Immature natural killer cell (primary cell): ENCODE results near the gene RUFY3. TPM values are rescaled to one million over a fixed set of nuclear protein-coding genes. Genes with fewer than 3 reads are reported as not detected.
A peak's percentile ranks its signal among the peaks of the same experiment; 100 is the strongest.
"Not testable (repeated sequence)": the region's sequence is repeated elsewhere in the genome, so short reads cannot be mapped to it uniquely, and the experiment has no call there.

Experiments
- DNase-seq, 3 donors: peaks; one replicate each; pipeline ENCODE4 v3.0.0; 2022; ENCODE audit warnings: mixed read lengths in 1 of 3
- H3K27ac Mint-ChIP-seq, 6 donors: one replicate each; pipeline ENCODE4 v1.8.0; 2020; ENCODE audit warnings: mixed read lengths in 6 of 6, mild to moderate bottlenecking in 5 of 6, inconsistent platforms in 4 of 6, moderate library complexity in 3 of 6
- H3K27me3 Mint-ChIP-seq, 3 donors: one replicate each; pipeline ENCODE4 v1.8.0; 2020 to 2021; ENCODE audit warnings: low read depth in 3 of 3, mild to moderate bottlenecking in 3 of 3, mixed read lengths in 3 of 3, moderate library complexity in 3 of 3, inconsistent platforms in 1 of 3
- H3K36me3 Mint-ChIP-seq, 3 donors: one replicate each; pipeline ENCODE4 v1.8.0; 2020; ENCODE audit warnings: mixed read lengths in 3 of 3, inconsistent platforms in 2 of 3, mild to moderate bottlenecking in 2 of 3
- H3K4me1 Mint-ChIP-seq, 2 donors: one replicate each; pipeline ENCODE4 v1.8.0; 2020; ENCODE audit warnings: inconsistent platforms in 2 of 2, mild to moderate bottlenecking in 2 of 2, mixed read lengths in 2 of 2, moderate library complexity in 1 of 2
- H3K4me3 Mint-ChIP-seq, 5 donors: one replicate each; pipeline ENCODE4 v1.8.0; 2020; ENCODE audit warnings: mild to moderate bottlenecking in 5 of 5, mixed read lengths in 5 of 5, inconsistent platforms in 3 of 5, moderate library complexity in 3 of 5
- H3K9me3 Mint-ChIP-seq, 6 donors: one replicate each; pipeline ENCODE4 v1.8.0; 2020; ENCODE audit warnings: mild to moderate bottlenecking in 6 of 6, mixed read lengths in 6 of 6, inconsistent platforms in 4 of 6, moderate library complexity in 3 of 6
- polyA plus RNA-seq, 3 donors: library from polyadenylated mRNA; unstranded; fragments of 300-500 nt; fragmentation: Illumina TruSeq; gene quantifications; one replicate each; pipeline ENCODE4 v1.2.3, GENCODE V29; 2021

Gene RUFY3
- polyA plus RNA-seq, 3 donors from 2014 or later = 5.1 to 14.5 (median 8.6) TPM

GRCh38 chr4:70734971-70735370 is 13.2 kb downstream of the RUFY3 start:
- peak overlapping the region; percentile 70 to 85 (median 77) for H3K4me3 Mint-ChIP-seq

DNA sequence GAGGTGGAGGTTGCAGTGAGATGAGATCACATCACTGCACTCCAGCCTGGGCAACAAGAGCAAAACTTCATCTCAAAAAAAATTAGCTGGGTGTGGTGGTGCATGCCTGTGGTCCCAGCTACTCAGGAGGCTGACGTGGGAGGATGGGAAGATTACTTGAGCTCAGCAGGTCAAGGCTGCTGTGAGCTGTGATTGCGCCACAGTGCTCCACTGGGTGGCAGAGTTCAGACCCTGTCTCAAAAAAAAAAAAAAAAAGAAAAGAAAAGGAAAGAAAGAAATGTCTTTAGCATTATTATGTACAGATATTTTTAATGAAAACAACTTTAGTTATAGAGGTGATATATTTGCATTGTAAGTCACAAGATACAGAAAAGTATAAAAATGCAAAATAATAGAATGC is 14.2 kb downstream of the RUFY3 start:
- peak; percentile 12 to 40 (median 37) for DNase-seq
- Mint-ChIP-seq H3K4me3 (peak overlapping the region; percentile 64 to 80 (median 69)), H3K4me1 (peaks cover 37 to 44% of the 10 kb centered on the region in 2 donors), H3K27ac (peak overlapping the region; percentile 73 to 90 (median 86))
- not testable (repeated sequence) for H3K27me3 Mint-ChIP-seq, H3K36me3 Mint-ChIP-seq, H3K9me3 Mint-ChIP-seq

More at GRCh38 chr4:70734971-70735370, 13.2 kb downstream of the RUFY3 start:
- no peak for DNase-seq
- peaks cover 0 to 5% (median 0%) of the 10 kb centered on the region in 3 donors for H3K27me3 Mint-ChIP-seq
- H3K27ac Mint-ChIP-seq = peak overlapping the region; percentile 81 to 94 (median 88)
- H3K4me1 Mint-ChIP-seq = peaks cover 37 to 44% of the 10 kb centered on the region in 2 donors
- H3K9me3 Mint-ChIP-seq = no peaks in the 10 kb centered on the region
- no peaks in the 10 kb centered on the region for H3K36me3 Mint-ChIP-seq

- Mint-ChIP-seq H3K36me3 (no peaks in the 10 kb centered on the region), H3K4me1 (peaks cover 37 to 44% of the 10 kb centered on the region in 2 donors), H3K9me3 (no peaks in the 10 kb centered on the region), H3K4me3 (peak overlapping the region; percentile 55 to 74 (median 66)), H3K27me3 (peaks cover 0 to 5% (median 2%) of the 10 kb centered on the region in 3 donors), H3K27ac (peak overlapping the region; percentile 67 to 90 (median 80))
- peak in 1 of 3 donors; percentile 12 for DNase-seq
Measured at GRCh38 chr4:70737006-70737405, 15.2 kb downstream of the RUFY3 start.

DNA sequence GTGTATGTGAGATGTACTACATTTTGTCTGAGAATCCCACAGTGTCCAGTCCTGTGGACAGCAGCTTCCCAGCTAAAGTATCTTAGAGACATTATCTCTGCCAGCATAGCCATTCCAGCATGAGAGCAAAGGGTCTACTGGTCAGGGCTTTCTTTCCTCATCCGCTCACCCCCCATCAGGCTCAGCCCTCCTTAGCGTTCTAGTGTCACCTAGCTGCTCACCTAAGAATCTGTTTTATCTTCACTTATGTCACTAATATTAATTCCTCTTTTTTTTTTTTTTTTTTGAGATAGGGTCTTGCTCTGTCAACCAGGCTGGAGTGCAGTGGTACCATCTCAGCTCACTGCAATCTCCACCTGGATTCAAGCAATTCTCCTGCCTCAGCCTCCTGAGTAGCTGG is 15.6 kb downstream of the RUFY3 start:
- H3K4me3 Mint-ChIP-seq = peak overlapping the region in 4 of 5 donors; percentile 59 to 74 (median 70)
- no peaks in the 10 kb centered on the region for H3K36me3 Mint-ChIP-seq
- H3K27ac Mint-ChIP-seq = peak overlapping the region in 5 of 6 donors; percentile 48 to 82 (median 67)
- H3K4me1 Mint-ChIP-seq = peaks cover 37 to 44% of the 10 kb centered on the region in 2 donors
- DNase-seq = no peak
- H3K9me3 Mint-ChIP-seq = no peaks in the 10 kb centered on the region
- peaks cover 0 to 5% (median 3%) of the 10 kb centered on the region in 3 donors for H3K27me3 Mint-ChIP-seq

DNA sequence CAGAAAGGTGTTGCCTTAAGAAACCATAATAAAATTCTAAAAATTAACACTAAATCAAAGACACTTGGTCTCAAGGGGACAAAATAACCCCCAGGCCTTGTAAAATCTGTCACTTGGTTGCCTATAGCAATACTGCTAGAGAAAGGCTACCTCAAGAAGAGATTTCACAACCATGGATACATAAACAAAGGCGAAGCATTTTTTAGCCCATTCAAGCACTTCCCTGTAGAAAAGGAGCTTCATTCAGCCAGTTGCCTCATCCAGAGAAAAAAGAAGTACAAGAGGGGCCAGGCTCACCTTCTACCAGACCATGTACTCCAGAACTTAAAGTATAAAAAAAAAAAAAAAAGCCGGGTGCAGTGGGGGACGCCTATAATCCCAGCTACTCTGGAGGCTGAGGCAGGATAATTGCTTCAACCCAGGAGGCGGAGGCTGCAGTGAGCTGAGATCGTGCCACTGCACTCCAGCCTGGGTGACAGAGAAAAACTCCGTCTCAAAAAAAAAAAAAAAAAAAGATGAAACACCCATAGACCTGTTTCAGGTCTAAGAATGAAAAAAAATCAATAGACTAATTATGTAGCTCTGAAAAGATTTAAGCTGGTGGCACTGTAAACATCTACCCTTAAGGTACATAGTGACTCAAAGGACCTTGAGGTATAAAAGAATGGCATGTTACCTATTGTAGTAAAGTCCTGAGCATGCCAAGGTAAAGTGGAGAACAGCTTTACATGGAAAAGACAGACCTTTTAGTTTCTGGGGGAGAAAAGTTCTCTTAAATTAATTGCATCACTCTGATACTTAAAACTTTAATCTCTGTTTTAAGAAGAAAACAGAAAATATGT is 18.0 kb downstream of the RUFY3 start:
- Mint-ChIP-seq H3K27me3 (peaks cover 0 to 4% (median 3%) of the 10 kb centered on the region in 3 donors), H3K9me3 (no peaks in the 10 kb centered on the region), H3K27ac (no peak overlapping the region), H3K36me3 (no peaks in the 10 kb centered on the region), H3K4me1 (peaks cover 28 to 30% of the 10 kb centered on the region in 2 donors), H3K4me3 (no peak overlapping the region)
- no peak for DNase-seq

DNA sequence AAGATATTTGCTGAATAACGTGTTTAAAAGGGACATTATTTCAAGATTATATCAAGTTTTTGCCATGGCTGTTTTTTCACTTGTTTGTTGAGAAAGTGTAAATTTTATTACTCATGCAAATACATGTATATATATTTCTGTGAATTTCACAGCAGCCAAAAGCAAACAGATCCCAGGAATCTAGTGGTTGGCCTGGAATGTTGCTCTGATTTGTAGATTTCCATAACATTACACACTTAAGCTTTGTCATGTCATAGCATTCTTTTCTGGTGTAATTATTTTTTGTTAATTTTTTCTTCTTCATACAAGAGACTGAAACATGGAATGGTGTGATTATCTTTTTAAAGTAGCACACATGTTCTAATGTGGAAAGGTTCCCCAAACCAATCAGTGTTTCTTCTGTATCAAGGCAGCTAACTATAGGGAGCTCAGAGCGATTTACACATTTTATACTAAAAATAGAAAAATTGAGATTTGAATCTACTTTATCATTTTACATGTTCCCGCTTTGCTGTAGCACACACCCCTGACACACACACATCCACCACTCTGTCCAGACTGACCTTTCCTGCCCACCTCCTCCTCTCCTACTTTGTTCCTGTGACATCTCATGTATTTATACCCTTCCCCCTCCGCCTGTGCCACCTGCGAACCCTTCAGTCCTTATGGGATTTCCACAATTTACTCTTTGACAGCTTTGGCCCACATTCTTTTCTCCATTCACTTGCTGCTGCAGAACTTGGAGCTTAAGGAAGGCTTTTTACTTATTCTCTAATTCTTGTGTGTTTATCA is 20.3 kb downstream of the RUFY3 start:
- peaks cover 4 to 7% of the 10 kb centered on the region in 2 donors for H3K4me1 Mint-ChIP-seq
- no peak overlapping the region for H3K27ac Mint-ChIP-seq
- no peaks in the 10 kb centered on the region for H3K36me3 Mint-ChIP-seq
- DNase-seq = no peak
- no peak overlapping the region for H3K4me3 Mint-ChIP-seq
- no peaks in the 10 kb centered on the region for H3K9me3 Mint-ChIP-seq
- peaks cover 0 to 4% (median 0%) of the 10 kb centered on the region in 3 donors for H3K27me3 Mint-ChIP-seq

DNA sequence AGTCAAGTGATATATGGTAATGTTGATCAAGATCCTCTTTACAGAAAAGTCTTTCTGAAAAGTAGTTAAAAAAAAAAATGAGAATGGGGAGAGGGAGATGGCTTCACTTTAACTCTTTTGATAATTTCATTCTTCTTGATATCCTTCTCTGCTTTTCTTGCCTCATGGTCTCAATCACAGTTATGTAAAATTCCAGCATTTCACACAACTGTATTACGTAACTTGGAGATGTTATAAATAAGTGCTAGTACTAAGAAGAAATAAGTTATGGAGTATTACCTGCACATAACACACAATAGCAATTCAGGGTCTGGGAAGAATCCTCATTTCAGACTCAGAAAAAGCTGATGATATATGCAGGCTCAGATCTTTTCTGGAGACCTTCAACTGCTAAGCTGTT is 22.0 kb downstream of the RUFY3 start:
- H3K4me3 Mint-ChIP-seq = no peak overlapping the region

GRCh38 chr4:70746179-70746839 is 24.5 kb downstream of the RUFY3 start:
- Mint-ChIP-seq H3K27me3 (peaks cover 0 to 2% (median 0%) of the 10 kb centered on the region in 3 donors), H3K4me3 (no peak overlapping the region), H3K27ac (no peak overlapping the region), H3K4me1 (no peaks in the 10 kb centered on the region), H3K36me3 (no peaks in the 10 kb centered on the region), H3K9me3 (no peaks in the 10 kb centered on the region)
- no peak for DNase-seq

More for the DNA sequence above, 22.0 kb downstream of the RUFY3 start:
- Mint-ChIP-seq H3K9me3 (no peaks in the 10 kb centered on the region), H3K27me3 (peaks cover 0 to 4% (median 0%) of the 10 kb centered on the region in 3 donors), H3K36me3 (no peaks in the 10 kb centered on the region), H3K27ac (no peak overlapping the region), H3K4me1 (no peaks in the 10 kb centered on the region)
- DNase-seq = no peak

GRCh38 chr4:70747874-70748273 is 26.1 kb downstream of the RUFY3 start:
- Mint-ChIP-seq H3K4me3 (no peak overlapping the region), H3K36me3 (no peaks in the 10 kb centered on the region), H3K9me3 (no peaks in the 10 kb centered on the region), H3K4me1 (no peaks in the 10 kb centered on the region), H3K27me3 (no peaks in the 10 kb centered on the region), H3K27ac (no peak overlapping the region)
- no peak for DNase-seq

GRCh38 chr4:70749313-70749712 is 27.5 kb downstream of the RUFY3 start:
- H3K9me3 Mint-ChIP-seq = no peaks in the 10 kb centered on the region
- H3K36me3 Mint-ChIP-seq = no peaks in the 10 kb centered on the region
- no peaks in the 10 kb centered on the region for H3K4me1 Mint-ChIP-seq
- DNase-seq = no peak
- H3K4me3 Mint-ChIP-seq = no peak overlapping the region
- no peak overlapping the region for H3K27ac Mint-ChIP-seq
- no peaks in the 10 kb centered on the region for H3K27me3 Mint-ChIP-seq

- no peak for DNase-seq
- Mint-ChIP-seq H3K9me3 (no peaks in the 10 kb centered on the region), H3K27ac (no peak overlapping the region), H3K27me3 (no peaks in the 10 kb centered on the region), H3K36me3 (peaks cover 3 to 8% (median 6%) of the 10 kb centered on the region in 3 donors), H3K4me3 (no peak overlapping the region), H3K4me1 (no peaks in the 10 kb centered on the region)
Measured at GRCh38 chr4:70752236-70752635, 30.5 kb downstream of the RUFY3 start.

GRCh38 chr4:70753630-70754029 is 31.9 kb downstream of the RUFY3 start:
- no peaks in the 10 kb centered on the region for H3K4me1 Mint-ChIP-seq
- peaks cover 3 to 8% (median 6%) of the 10 kb centered on the region in 3 donors for H3K36me3 Mint-ChIP-seq
- no peak overlapping the region for H3K4me3 Mint-ChIP-seq
- H3K27me3 Mint-ChIP-seq = no peaks in the 10 kb centered on the region
- H3K9me3 Mint-ChIP-seq = no peaks in the 10 kb centered on the region
- no peak for DNase-seq
- H3K27ac Mint-ChIP-seq = no peak overlapping the region

- Mint-ChIP-seq H3K9me3 (no peaks in the 10 kb centered on the region), H3K36me3 (peaks cover 3 to 8% (median 6%) of the 10 kb centered on the region in 3 donors), H3K27me3 (no peaks in the 10 kb centered on the region), H3K27ac (peak overlapping the region in 1 of 6 donors; percentile 50), H3K4me3 (no peak overlapping the region), H3K4me1 (peaks cover 5 to 7% of the 10 kb centered on the region in 2 donors)
- no peak for DNase-seq
Measured at GRCh38 chr4:70754470-70754869, 32.7 kb downstream of the RUFY3 start.
